HG03097 (cell line): Measurements from ENCODE around the gene RGS14.
"Not testable (repeated sequence)": the region's sequence is repeated elsewhere in the genome, so short reads cannot be mapped to it uniquely, and the experiment has no call there.

Experiments used
- ATAC-seq: cut with Tn5 transposase; IDR thresholded peaks from one replicate; pipeline ENCODE4 v1.9.1; 2021; ENCODE audit not compliant: unreplicated experiment, low FRiP score

The RGS14 gene

GRCh38 chr5:177375516-177375915 lies 17.8 kb downstream of the RGS14 start:
- ATAC-seq: not testable (repeated sequence)

GRCh38 chr5:177376107-177376506 lies 18.4 kb downstream of the RGS14 start:
- ATAC-seq: no peak

- no peak for ATAC-seq
Observed at GRCh38 chr5:177377851-177378776, 20.4 kb downstream of the RGS14 start.

- peak; percentile 62 for ATAC-seq
Observed at GRCh38 chr5:177378884-177379883, 21.5 kb downstream of the RGS14 start.

- no peak for ATAC-seq
Observed at GRCh38 chr5:177380805-177381126, 23.0 kb downstream of the RGS14 start.

GRCh38 chr5:177382423-177383029 lies 24.8 kb downstream of the RGS14 start:
- no peak for ATAC-seq

- no peak for ATAC-seq
Observed at GRCh38 chr5:177383181-177383580, 25.5 kb downstream of the RGS14 start.

GRCh38 chr5:177384134-177384533 lies 26.4 kb downstream of the RGS14 start, which contains the start of gene SLC34A1:
TSS of gene SLC34A1 (plus strand) at chr5:177384434. CDS start at chr5:177385742, 1,308 bp downstream.
- no peak for ATAC-seq

GRCh38 chr5:177385720-177386119 lies 28.0 kb downstream of the RGS14 start:
- no peak for ATAC-seq

GRCh38 chr5:177386542-177386941 lies 28.8 kb downstream of the RGS14 start:
- ATAC-seq: no peak

- ATAC-seq: no peak
Observed at GRCh38 chr5:177387405-177387804, 29.7 kb downstream of the RGS14 start.

GRCh38 chr5:177388521-177389052 lies 30.9 kb downstream of the RGS14 start:
- no peak for ATAC-seq

GRCh38 chr5:177389241-177390169 lies 31.8 kb downstream of the RGS14 start:
- ATAC-seq: no peak

- peak; percentile 68 for ATAC-seq
Observed at GRCh38 chr5:177390363-177391300, 32.9 kb downstream of the RGS14 start.

GRCh38 chr5:177392765-177393164 lies 35.0 kb downstream of the RGS14 start:
- no peak for ATAC-seq

- no peak for ATAC-seq
Observed at GRCh38 chr5:177393206-177393765, 35.6 kb downstream of the RGS14 start.

GRCh38 chr5:177393990-177394389 lies 36.3 kb downstream of the RGS14 start:
- no peak for ATAC-seq

GRCh38 chr5:177396078-177396477 lies 38.4 kb downstream of the RGS14 start:
- ATAC-seq: no peak
